Astrocyte (in vitro differentiated cells and primary cell): ENCODE measurements around the gene MMAB. TPM values are rescaled to one million over a fixed set of nuclear protein-coding genes. Genes with fewer than 3 reads are reported as not detected.

Experiments
- DNase-seq: peaks from one replicate; pipeline ENCODE4 v3.0.0-alpha.2; 2010; ENCODE audit warnings: low read depth
- FAIRE-seq: peaks from 2 replicates; lab custom pipeline; 2011; peaks lifted over from hg19 to GRCh38; lab: Jason Lieb, UNC
- H2AFZ ChIP-seq: 2 replicates; pipeline ENCODE4 v1.6.0; 2012; ENCODE audit warnings: low read depth, low read length, inconsistent platforms
- H3K27ac ChIP-seq: 2 replicates; pipeline ENCODE4 v1.5.1; 2011; ENCODE audit warnings: low read depth, low read length, inconsistent platforms
- H3K27me3 ChIP-seq: 2 replicates; pipeline ENCODE4 v1.6.0; 2011; ENCODE audit warnings: low read length, inconsistent platforms; ENCODE audit not compliant: insufficient read depth
- H3K36me3 ChIP-seq: 2 replicates; pipeline ENCODE4 v1.5.1; 2011; ENCODE audit warnings: low read length, inconsistent platforms; ENCODE audit not compliant: insufficient read depth
- H3K4me1 ChIP-seq: 2 replicates; pipeline ENCODE4 v1.5.1; 2011; ENCODE audit warnings: low read length, inconsistent platforms; ENCODE audit not compliant: insufficient read depth
- H3K4me2 ChIP-seq: 2 replicates; pipeline ENCODE4 v1.6.0; 2012; ENCODE audit warnings: low read length, inconsistent platforms
- H3K4me3 ChIP-seq: 2 replicates; pipeline ENCODE4 v1.5.1; 2011; ENCODE audit warnings: low read depth, mild to moderate bottlenecking, low read length, inconsistent platforms; ENCODE audit not compliant: insufficient read depth
- H3K79me2 ChIP-seq: 2 replicates; pipeline ENCODE4 v1.6.0; 2012; ENCODE audit warnings: mild to moderate bottlenecking, low read length, inconsistent platforms; ENCODE audit not compliant: insufficient read depth
- H3K9ac ChIP-seq: 2 replicates; pipeline ENCODE4 v1.6.0; 2012; ENCODE audit warnings: mild to moderate bottlenecking, low read length, inconsistent platforms
- H3K9me3 ChIP-seq: 2 replicates; pipeline ENCODE4 v1.5.1; 2012; ENCODE audit warnings: low read depth, mild to moderate bottlenecking, low read length, inconsistent platforms; ENCODE audit not compliant: insufficient read depth
- H4K20me1 ChIP-seq: 2 replicates; pipeline ENCODE4 v1.6.0; 2012; ENCODE audit warnings: low read length, inconsistent platforms; ENCODE audit not compliant: insufficient read depth
- H3K27ac Mint-ChIP-seq: one replicate; pipeline ENCODE4 v1.8.0; 2021; ENCODE audit warnings: mild to moderate bottlenecking, mixed read lengths; ENCODE audit not compliant: unreplicated experiment
- H3K27me3 Mint-ChIP-seq: one replicate; pipeline ENCODE4 v1.8.0; 2021; ENCODE audit warnings: low read depth, mixed read lengths; ENCODE audit not compliant: unreplicated experiment
- H3K36me3 Mint-ChIP-seq: one replicate; pipeline ENCODE4 v1.8.0; 2021; ENCODE audit warnings: low read depth, mixed read lengths; ENCODE audit not compliant: unreplicated experiment
- H3K4me1 Mint-ChIP-seq: one replicate; pipeline ENCODE4 v1.8.0; 2021; ENCODE audit warnings: low read depth, mixed read lengths; ENCODE audit not compliant: unreplicated experiment
- H3K4me3 Mint-ChIP-seq: one replicate; pipeline ENCODE4 v1.8.0; 2021; ENCODE audit warnings: mild to moderate bottlenecking, moderate library complexity, mixed read lengths; ENCODE audit not compliant: unreplicated experiment
- H3K9me3 Mint-ChIP-seq: one replicate; pipeline ENCODE4 v1.8.0; 2021; ENCODE audit warnings: mild to moderate bottlenecking, mixed read lengths; ENCODE audit not compliant: unreplicated experiment
- CTCF ChIP-seq: IDR thresholded peaks from 2 replicates; pipeline ENCODE4 v1.5.1; 2011; ENCODE audit warnings: low read depth, mild to moderate bottlenecking, inconsistent platforms, low read length, moderate library complexity; ENCODE audit not compliant: insufficient read depth
- EZH2 ChIP-seq: IDR thresholded peaks from 2 replicates; pipeline ENCODE4 v1.6.1; 2012; ENCODE audit warnings: mild to moderate bottlenecking, low read length, inconsistent platforms; ENCODE audit not compliant: insufficient read depth
- total RNA-seq: library from RNA; stranded (reverse); gene quantifications from 2 replicates; pipeline ENCODE4 v1.2.1, GENCODE V29; 2021

MMAB gene
- total RNA-seq, 1 donor from 2014 or later = 17.8 TPM

- H3K27ac Mint-ChIP-seq = no peak overlapping the region
- Histone ChIP-seq H4K20me1 (no peaks in the 10 kb centered on the region), H3K36me3 (no peaks in the 10 kb centered on the region), H3K9ac (no peak overlapping the region), H3K4me2 (no peak overlapping the region), H3K4me1 (no peaks in the 10 kb centered on the region), H3K27ac (no peak overlapping the region), H2AFZ (no peak overlapping the region), H3K4me3 (no peak overlapping the region), H3K27me3 (no peaks in the 10 kb centered on the region), H3K79me2 (no peaks in the 10 kb centered on the region), H3K9me3 (no peaks in the 10 kb centered on the region)
- H3K4me1 Mint-ChIP-seq = no peaks in the 10 kb centered on the region
- peaks cover 2% of the 10 kb centered on the region for H3K27me3 Mint-ChIP-seq
- H3K4me3 Mint-ChIP-seq = no peak overlapping the region
- H3K9me3 Mint-ChIP-seq = no peaks in the 10 kb centered on the region
- TF ChIP-seq EZH2 (no peak), CTCF (no peak)
- FAIRE-seq (no peak), DNase-seq (no peak)
- peaks cover 25% of the 10 kb centered on the region for H3K36me3 Mint-ChIP-seq
These were observed 40.4 kb downstream of the MMAB start for GRCh38 chr12:109532721-109533486.

- Mint-ChIP-seq H3K27ac (no peak overlapping the region), H3K27me3 (peaks cover 2% of the 10 kb centered on the region), H3K4me1 (no peaks in the 10 kb centered on the region), H3K9me3 (no peaks in the 10 kb centered on the region), H3K4me3 (no peak overlapping the region), H3K36me3 (peaks cover 28% of the 10 kb centered on the region)
- Histone ChIP-seq H3K4me3 (no peak overlapping the region), H3K4me2 (no peak overlapping the region), H3K4me1 (no peaks in the 10 kb centered on the region), H2AFZ (no peak overlapping the region), H3K27me3 (no peaks in the 10 kb centered on the region), H3K9me3 (no peaks in the 10 kb centered on the region), H3K27ac (no peak overlapping the region), H3K9ac (no peak overlapping the region), H3K36me3 (no peaks in the 10 kb centered on the region), H3K79me2 (no peaks in the 10 kb centered on the region), H4K20me1 (no peaks in the 10 kb centered on the region)
- TF ChIP-seq CTCF = no peak
- TF ChIP-seq EZH2 = no peak
- FAIRE-seq (no peak), DNase-seq (no peak)
These were observed 41.9 kb downstream of the MMAB start for GRCh38 chr12:109531411-109531810.
